ENCODE measurements around the gene DPPA5. TPM values are rescaled to one million over a fixed set of nuclear protein-coding genes. Genes with fewer than 3 reads are reported as not detected.

The DPPA5 gene
- total RNA-seq, 2 donors from 2014 or later: not detected

DNA sequence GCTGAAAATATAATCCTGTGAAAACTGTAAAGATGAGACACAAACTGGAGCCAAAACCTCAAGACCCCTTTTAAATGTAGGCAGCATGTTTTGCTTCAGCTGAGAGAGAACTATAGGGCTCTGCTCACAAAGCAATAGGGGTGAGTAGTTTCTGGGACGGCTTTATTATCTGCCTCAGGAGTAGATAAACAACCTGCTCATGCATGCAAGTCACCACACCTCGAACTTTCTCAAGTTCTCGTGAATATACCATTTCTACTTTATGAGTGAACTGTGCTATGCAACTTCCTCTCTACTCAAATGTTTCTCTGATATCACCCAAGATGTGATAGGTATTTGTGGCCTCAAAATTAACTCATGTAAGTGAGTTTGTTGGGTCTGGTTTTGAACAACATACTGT, 23.1 kb upstream of the DPPA5 start:
- no peak for TF ChIP-seq CTCF (IDR thresholded peaks at IDR 0.05)

DNA sequence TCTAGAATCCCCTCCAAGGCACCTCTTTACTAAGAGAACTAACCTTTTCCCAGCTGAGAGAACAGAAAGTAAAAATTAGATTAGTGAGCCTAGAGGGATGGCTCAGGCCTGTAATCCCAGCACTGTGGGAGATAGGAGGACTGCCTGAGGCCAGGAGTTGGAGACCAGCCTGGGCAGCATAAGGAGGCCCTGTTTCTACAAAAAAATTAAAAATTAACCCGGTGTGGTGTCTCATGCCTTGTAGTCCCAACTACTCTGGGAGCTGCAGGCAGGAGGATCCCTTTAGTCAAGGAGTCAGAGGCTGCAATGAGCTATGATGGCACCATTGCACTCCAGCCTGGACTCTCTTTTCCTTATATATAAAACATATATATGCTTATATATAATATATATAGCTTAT, 21.1 kb upstream of the DPPA5 start:
- no peak for TF ChIP-seq CTCF (IDR thresholded peaks at IDR 0.05)
- no peak overlapping the region for H3K4me3 ChIP-seq
- no peaks in the 10 kb centered on the region for H3K36me3 ChIP-seq
- H3K9me3 ChIP-seq: peaks cover 0 to 17% of the 10 kb centered on the region in 2 donors
- DNase-seq (ENCODE audit: low spot score): no peak
- H3K27ac ChIP-seq: no peak overlapping the region
- H3K27me3 ChIP-seq: no peaks in the 10 kb centered on the region
- H3K4me1 ChIP-seq: no peaks in the 10 kb centered on the region

More for the DNA sequence above, 23.1 kb upstream of the DPPA5 start:
- Histone ChIP-seq H3K4me3 (no peak overlapping the region), H3K4me1 (no peaks in the 10 kb centered on the region), H3K27me3 (no peaks in the 10 kb centered on the region), H3K27ac (no peak overlapping the region), H3K9me3 (peaks cover 0 to 5% of the 10 kb centered on the region in 2 donors), H3K36me3 (no peaks in the 10 kb centered on the region)
- no peak for DNase-seq (ENCODE audit: low spot score)

DNA sequence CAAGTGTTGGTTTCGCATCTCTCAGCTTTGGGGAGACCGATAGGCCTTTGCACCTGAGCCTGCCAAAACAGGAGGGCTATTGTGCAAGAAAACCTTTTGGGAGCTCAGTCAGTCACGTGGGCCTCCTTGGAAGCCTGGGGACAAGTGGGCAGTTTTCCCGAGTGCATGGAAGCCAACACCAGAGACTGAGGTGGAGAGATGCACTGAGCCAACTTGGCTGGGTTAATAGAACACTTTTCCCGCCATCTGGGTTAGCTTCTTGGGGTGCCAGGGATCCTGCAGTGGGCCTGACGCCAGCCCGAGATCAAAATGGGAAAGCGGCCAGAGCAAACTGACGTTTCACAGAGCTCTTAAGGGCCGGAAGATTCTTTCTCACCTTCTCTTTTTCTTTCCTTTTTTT, 18.4 kb upstream of the DPPA5 start:
- Histone ChIP-seq H3K4me1 (no peaks in the 10 kb centered on the region), H3K9me3 (peaks cover 0 to 17% of the 10 kb centered on the region in 2 donors), H3K4me3 (no peak overlapping the region), H3K27ac (no peak overlapping the region), H3K27me3 (no peaks in the 10 kb centered on the region), H3K36me3 (no peaks in the 10 kb centered on the region)
- TF ChIP-seq CTCF (IDR thresholded peaks at IDR 0.05): no peak
- no peak for DNase-seq (ENCODE audit: low spot score)

DNA sequence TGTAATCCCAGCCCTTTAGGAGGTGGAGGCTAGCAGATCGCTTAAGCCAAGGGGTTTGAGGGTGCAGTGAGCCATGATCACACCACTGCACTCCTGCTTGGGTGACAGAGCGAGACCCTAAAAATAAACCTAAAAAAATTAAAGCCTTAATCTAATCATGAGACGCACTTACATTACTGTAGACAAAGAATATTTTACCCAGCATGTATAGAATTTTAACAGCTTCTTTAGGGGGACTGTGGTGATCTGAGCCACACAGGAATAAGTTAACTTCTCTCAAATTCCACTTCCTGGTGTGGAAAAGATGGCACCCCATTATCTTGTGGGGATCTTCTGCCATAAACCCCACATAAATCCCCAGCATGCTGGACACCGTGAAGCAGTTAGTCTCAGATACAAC, 17.9 kb upstream of the DPPA5 start:
- Histone ChIP-seq H3K9me3 (peaks cover 0 to 17% of the 10 kb centered on the region in 2 donors), H3K27me3 (no peaks in the 10 kb centered on the region), H3K4me1 (no peaks in the 10 kb centered on the region), H3K27ac (no peak overlapping the region), H3K36me3 (no peaks in the 10 kb centered on the region), H3K4me3 (no peak overlapping the region)
- no peak for DNase-seq (ENCODE audit: low spot score)
- no peak for TF ChIP-seq CTCF (IDR thresholded peaks at IDR 0.05)

- DNase-seq (ENCODE audit: low spot score): no peak
- Histone ChIP-seq H3K4me3 (no peak within 1 kb of the TSS), H3K9me3 (peaks cover 0 to 17% of the 10 kb centered on the region in 2 donors), H3K4me1 (no peaks in the 10 kb centered on the region), H3K36me3 (no peaks in the 10 kb centered on the region), H3K27me3 (no peaks in the 10 kb centered on the region), H3K27ac (no peak within 1 kb of the TSS)
- no peak for TF ChIP-seq CTCF (IDR thresholded peaks at IDR 0.05)
These were observed 15.5 kb upstream of the DPPA5 start, which contains the start of gene OOEP for GRCh38 chr6:73369563-73369962. TSS of gene OOEP (minus strand) at chr6:73369897. CDS start at chr6:73369792, 105 bp downstream.

GRCh38 chr6:73369157-73369556, 15.1 kb upstream of the DPPA5 start:
- DNase-seq (ENCODE audit: low spot score): no peak
- peaks cover 0 to 17% of the 10 kb centered on the region in 2 donors for H3K9me3 ChIP-seq
- H3K27ac ChIP-seq: no peak overlapping the region
- H3K27me3 ChIP-seq: no peaks in the 10 kb centered on the region
- no peak for TF ChIP-seq CTCF (IDR thresholded peaks at IDR 0.05)
- no peaks in the 10 kb centered on the region for H3K4me1 ChIP-seq
- no peak overlapping the region for H3K4me3 ChIP-seq
- H3K36me3 ChIP-seq: no peaks in the 10 kb centered on the region

Measured in right atrium auricular region (tissue), 2 donors.